ENCODE data around the gene GLI3.

- TF ChIP-seq CTCF (IDR thresholded peaks at IDR 0.05), result no peak
- TF ChIP-seq POLR2A (IDR thresholded peaks at IDR 0.05), result no peak
Measured at GRCh38 chr7:42214060-42214679, 22.8 kb downstream of the GLI3 start.

Data from adrenal gland (tissue), 5 donors.